HTERT RPE-1 (cell line): Measurements from ENCODE around the gene ANKRD44.

Experiments used
- in situ Hi-C: fragments of 300-500 bp; cut with MboI; formaldehyde crosslinking; loops from 4 replicates; pipeline ENCODE4 v1.14.3; 2020; ENCODE audit warnings: low sequenced_read_pairs

ANKRD44 gene

GRCh38 chr2:197126630-197127352 lies 183.8 kb downstream of the ANKRD44 start:
- in situ Hi-C loops, result no loop called here

GRCh38 chr2:197124639-197125390 lies 185.8 kb downstream of the ANKRD44 start:
- in situ Hi-C loops, result no loop called here

- in situ Hi-C loops, result no loop called here
These were observed 187.8 kb downstream of the ANKRD44 start for GRCh38 chr2:197122821-197123220.

- in situ Hi-C loops, result no loop called here
These were observed 188.7 kb downstream of the ANKRD44 start for GRCh38 chr2:197121756-197122385.

GRCh38 chr2:197121255-197121654 lies 189.3 kb downstream of the ANKRD44 start:
- in situ Hi-C loops, result no loop called here

- in situ Hi-C loops, result no loop called here
These were observed 194.2 kb downstream of the ANKRD44 start for GRCh38 chr2:197116306-197116879.

- in situ Hi-C loops, result no loop called here
These were observed 195.3 kb downstream of the ANKRD44 start for GRCh38 chr2:197115325-197115724.

GRCh38 chr2:197113275-197113711 lies 197.3 kb downstream of the ANKRD44 start:
- in situ Hi-C loops, result no loop called here

GRCh38 chr2:197109326-197109725 lies 201.3 kb downstream of the ANKRD44 start:
- in situ Hi-C loops, result no loop called here

GRCh38 chr2:197108758-197109157 lies 201.8 kb downstream of the ANKRD44 start:
- in situ Hi-C loops, result no loop called here

- in situ Hi-C loops, result no loop called here
These were observed 203.0 kb downstream of the ANKRD44 start for GRCh38 chr2:197107291-197108269.

- in situ Hi-C loops, result no loop called here
These were observed 207.2 kb downstream of the ANKRD44 start for GRCh38 chr2:197103363-197103762.

- in situ Hi-C loops, result no loop called here
These were observed 208.3 kb downstream of the ANKRD44 start for GRCh38 chr2:197102231-197102630.

- in situ Hi-C loops, result no loop called here
These were observed 209.1 kb downstream of the ANKRD44 start for GRCh38 chr2:197101519-197101918.

- in situ Hi-C loops, result no loop called here
These were observed 212.8 kb downstream of the ANKRD44 start for GRCh38 chr2:197097578-197098366.

- in situ Hi-C loops, result no loop called here
These were observed 213.9 kb downstream of the ANKRD44 start for GRCh38 chr2:197096649-197097048.

- in situ Hi-C loops, result no loop called here
These were observed 218.1 kb downstream of the ANKRD44 start for GRCh38 chr2:197092431-197092830.

- in situ Hi-C loops, result no loop called here
These were observed 219.7 kb downstream of the ANKRD44 start for GRCh38 chr2:197090742-197091367.

- in situ Hi-C loops, result no loop called here
These were observed 220.9 kb downstream of the ANKRD44 start for GRCh38 chr2:197089655-197090054.
